Measurements from ENCODE around the gene HTR1A. TPM values are rescaled to one million over a fixed set of nuclear protein-coding genes. Genes with fewer than 3 reads are reported as not detected.

The HTR1A gene
- total RNA-seq, 4 donors from 2014 or later, result 0.38 to 1.8 (median 1.1) TPM; not detected in 1

GRCh38 chr5:63931836-63932235, 30.4 kb downstream of the HTR1A start:
- H3K4me1 ChIP-seq, result no peaks in the 10 kb centered on the region
- TF ChIP-seq CTCF (IDR thresholded peaks at IDR 0.05) (no peak), POLR2A (IDR thresholded peaks at IDR 0.05) (no peak)
- H3K27me3 ChIP-seq, result no peaks in the 10 kb centered on the region
- no peak overlapping the region for H3K27ac ChIP-seq
- no peaks in the 10 kb centered on the region for H3K36me3 ChIP-seq
- no peaks in the 10 kb centered on the region for H3K9me3 ChIP-seq
- DNase-seq, result no peak
- intact Hi-C loops (cut with DNase I), result no loop called here
- H3K4me3 ChIP-seq (replicated peaks in 1 of 3), result no peak overlapping the region
- WGBS, 2 donors, result 68 to 82% methylated on average over 1 of the region's 1 CpG

- peaks cover 4% of the 10 kb centered on the region for H3K9me3 ChIP-seq
- no peaks in the 10 kb centered on the region for H3K27me3 ChIP-seq
- no peaks in the 10 kb centered on the region for H3K36me3 ChIP-seq
- intact Hi-C loops (cut with DNase I), result no loop called here
- no peak for DNase-seq
- no peaks in the 10 kb centered on the region for H3K4me1 ChIP-seq
- TF ChIP-seq POLR2A (IDR thresholded peaks at IDR 0.05) (no peak), CTCF (IDR thresholded peaks at IDR 0.05) (no peak)
- H3K27ac ChIP-seq, result no peak overlapping the region
- H3K4me3 ChIP-seq (replicated peaks in 1 of 3), result no peak overlapping the region
- 83 to 89% methylated on average over 3 of the region's 3 CpGs for WGBS, 2 donors
These were observed 33.8 kb downstream of the HTR1A start for GRCh38 chr5:63928451-63928850.

- Histone ChIP-seq H3K36me3 (no peaks in the 10 kb centered on the region), H3K4me3 (replicated peaks in 1 of 3) (no peak overlapping the region), H3K27ac (no peak overlapping the region), H3K4me1 (no peaks in the 10 kb centered on the region), H3K9me3 (peaks cover 4% of the 10 kb centered on the region), H3K27me3 (no peaks in the 10 kb centered on the region)
- intact Hi-C loops (cut with DNase I), result no loop called here
- no peak for TF ChIP-seq CTCF (IDR thresholded peaks at IDR 0.05)
- no peak for TF ChIP-seq POLR2A (IDR thresholded peaks at IDR 0.05)
- 43 to 60% methylated on average over 3 of the region's 3 CpGs for WGBS, 2 donors
- no peak for DNase-seq
These were observed 38.3 kb downstream of the HTR1A start for GRCh38 chr5:63923914-63924313.

- intact Hi-C loops (cut with DNase I), result no loop called here
- Histone ChIP-seq H3K4me3 (replicated peaks in 1 of 3) (no peak overlapping the region), H3K27ac (no peak overlapping the region), H3K4me1 (no peaks in the 10 kb centered on the region), H3K36me3 (no peaks in the 10 kb centered on the region), H3K9me3 (no peaks in the 10 kb centered on the region), H3K27me3 (no peaks in the 10 kb centered on the region)
- TF ChIP-seq CTCF (IDR thresholded peaks at IDR 0.05) (no peak), POLR2A (IDR thresholded peaks at IDR 0.05) (no peak)
- DNase-seq, result no peak
- 79 to 80% methylated on average over 7 of the region's 7 CpGs for WGBS, 2 donors
These were observed 42.3 kb downstream of the HTR1A start for GRCh38 chr5:63919763-63920478.

GRCh38 chr5:63916786-63917185, 45.5 kb downstream of the HTR1A start:
- intact Hi-C loops (cut with DNase I), result no loop called here
- Histone ChIP-seq H3K36me3 (no peaks in the 10 kb centered on the region), H3K4me1 (no peaks in the 10 kb centered on the region), H3K27me3 (no peaks in the 10 kb centered on the region), H3K27ac (no peak overlapping the region), H3K9me3 (no peaks in the 10 kb centered on the region), H3K4me3 (replicated peaks in 1 of 3) (no peak overlapping the region)
- TF ChIP-seq POLR2A (IDR thresholded peaks at IDR 0.05), result no peak
- TF ChIP-seq CTCF (IDR thresholded peaks at IDR 0.05), result no peak
- DNase-seq, result no peak

Data from thyroid gland (tissue), 4 donors.